Mammary microvascular endothelial cell (primary cell): ENCODE results near the gene ABHD17B. TPM values are rescaled to one million over a fixed set of nuclear protein-coding genes. Genes with fewer than 3 reads are reported as not detected.

ENCODE experiments used
- total RNA-seq: library from RNA; depleted of rRNA; stranded (reverse); fragments of >200 nt; gene quantifications from 2 replicates; pipeline ENCODE4 v1.2.3, GENCODE V29; 2015

Gene ABHD17B
- total RNA-seq, result 17.7 TPM in 2 replicates

DNA sequence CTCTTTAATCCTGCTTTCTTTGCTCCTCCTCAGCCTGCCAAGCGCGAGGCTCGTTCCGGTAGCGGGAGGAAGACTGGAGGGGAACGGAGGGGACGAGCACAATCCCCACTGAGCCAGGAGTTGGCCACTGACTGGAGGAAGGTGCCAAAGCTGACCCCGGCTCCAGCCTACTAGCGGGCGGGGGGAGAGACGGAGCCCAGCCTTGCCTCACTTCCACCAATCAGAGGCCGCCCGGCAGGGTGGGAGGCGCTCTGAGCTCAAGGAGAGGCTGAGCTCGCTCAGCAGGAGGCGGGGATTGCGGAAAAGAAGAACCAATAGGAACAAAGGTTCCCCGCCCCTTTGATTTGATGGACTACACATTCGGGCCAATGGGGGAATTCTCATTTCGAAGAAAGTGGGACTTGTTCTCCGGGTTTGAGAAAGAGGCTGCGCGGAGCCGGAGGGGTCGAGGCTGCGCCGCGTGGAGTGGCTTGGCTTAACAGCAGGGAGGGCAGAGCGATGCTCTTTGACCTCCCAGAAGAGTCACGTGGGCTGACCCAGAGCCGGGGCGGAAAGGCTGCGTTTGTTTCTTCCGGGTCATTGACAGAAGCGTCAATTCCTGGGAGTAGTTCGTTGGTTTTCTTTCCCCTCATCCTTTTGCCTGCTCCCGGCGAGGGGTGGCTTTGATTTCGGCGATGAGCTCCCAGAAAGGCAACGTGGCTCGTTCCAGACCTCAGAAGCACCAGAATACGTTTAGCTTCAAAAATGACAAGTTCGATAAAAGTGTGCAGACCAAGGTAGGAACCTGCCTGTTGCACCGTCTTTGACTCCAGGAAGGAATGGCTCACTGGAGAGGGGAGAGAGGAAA lies at the start of gene ABHD17B, which contains the start of gene C9orf85:
ABHD17B (minus strand) TSS at position 133 of the 847 bp plus-strand sequence. CDS start 36,113 bp downstream, outside the sequence.
C9orf85 (plus strand) TSS at position 579 of the 847 bp plus-strand sequence; CDS start at position 675, 96 bp downstream.

Other genes with a start within 250 kb of the ABHD17B start
- gene CEMIP2, start 142.7 kb downstream of the ABHD17B start, total RNA-seq, result 37.7 and 65.9 TPM in 2 replicates
- 4.8 and 9.4 TPM in 2 replicates for gene C9orf85, start 446 bp upstream of the ABHD17B start, total RNA-seq
- gene C9orf57, start 149.4 kb upstream of the ABHD17B start, total RNA-seq, result not detected in 2 replicates
- gene GDA, start 238.2 kb upstream of the ABHD17B start, total RNA-seq, result 2.7 TPM in 2 replicates